Stimulated activated CD4-positive, alpha-beta T cell treated with anti-CD3 and anti-CD28 coated beads, Interleukin-15, amount 100 ng/mL, for 24 hours (primary cell): ENCODE measurements around the gene NRG2.
A peak's percentile ranks its signal among the peaks of the same experiment; 100 is the strongest.

ENCODE experiments used
- DNase-seq: peaks from one replicate; pipeline ENCODE4 v3.0.0-alpha.2; 2020

The NRG2 gene

DNA sequence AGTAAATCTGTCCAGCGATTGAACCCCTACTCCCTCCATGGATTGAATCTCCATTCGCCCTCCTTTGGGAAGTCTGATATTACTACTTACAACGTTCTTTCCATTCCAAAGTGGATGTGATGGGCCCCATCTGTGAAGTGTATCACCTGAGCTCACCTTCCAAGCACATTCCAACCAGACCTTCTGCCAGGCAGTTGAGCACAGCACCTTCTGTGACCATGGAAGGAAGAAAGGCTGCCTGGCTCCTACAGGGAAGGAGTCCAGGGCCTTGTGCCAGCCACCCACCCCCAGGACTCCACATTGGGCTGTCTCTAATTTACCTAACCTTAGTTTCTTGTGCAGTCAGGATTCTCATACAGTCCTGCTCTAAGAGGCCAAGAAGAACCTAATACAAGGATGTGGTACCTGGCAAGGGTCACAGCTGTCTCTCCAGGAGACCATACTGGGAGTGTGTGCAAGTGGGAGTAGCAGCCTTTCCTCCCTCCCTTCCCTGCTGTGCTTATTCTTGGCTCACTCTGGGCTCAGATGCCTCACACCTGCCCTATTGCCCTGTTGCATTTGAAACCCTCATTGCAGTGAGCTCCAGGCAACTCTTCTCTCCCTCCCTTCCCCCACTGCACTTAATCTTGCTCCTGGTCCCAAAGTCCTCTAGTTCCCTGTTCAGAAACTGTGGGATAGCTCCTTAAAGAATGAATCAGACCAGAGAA lies 116.1 kb downstream of the NRG2 start:
- no peak for DNase-seq

DNA sequence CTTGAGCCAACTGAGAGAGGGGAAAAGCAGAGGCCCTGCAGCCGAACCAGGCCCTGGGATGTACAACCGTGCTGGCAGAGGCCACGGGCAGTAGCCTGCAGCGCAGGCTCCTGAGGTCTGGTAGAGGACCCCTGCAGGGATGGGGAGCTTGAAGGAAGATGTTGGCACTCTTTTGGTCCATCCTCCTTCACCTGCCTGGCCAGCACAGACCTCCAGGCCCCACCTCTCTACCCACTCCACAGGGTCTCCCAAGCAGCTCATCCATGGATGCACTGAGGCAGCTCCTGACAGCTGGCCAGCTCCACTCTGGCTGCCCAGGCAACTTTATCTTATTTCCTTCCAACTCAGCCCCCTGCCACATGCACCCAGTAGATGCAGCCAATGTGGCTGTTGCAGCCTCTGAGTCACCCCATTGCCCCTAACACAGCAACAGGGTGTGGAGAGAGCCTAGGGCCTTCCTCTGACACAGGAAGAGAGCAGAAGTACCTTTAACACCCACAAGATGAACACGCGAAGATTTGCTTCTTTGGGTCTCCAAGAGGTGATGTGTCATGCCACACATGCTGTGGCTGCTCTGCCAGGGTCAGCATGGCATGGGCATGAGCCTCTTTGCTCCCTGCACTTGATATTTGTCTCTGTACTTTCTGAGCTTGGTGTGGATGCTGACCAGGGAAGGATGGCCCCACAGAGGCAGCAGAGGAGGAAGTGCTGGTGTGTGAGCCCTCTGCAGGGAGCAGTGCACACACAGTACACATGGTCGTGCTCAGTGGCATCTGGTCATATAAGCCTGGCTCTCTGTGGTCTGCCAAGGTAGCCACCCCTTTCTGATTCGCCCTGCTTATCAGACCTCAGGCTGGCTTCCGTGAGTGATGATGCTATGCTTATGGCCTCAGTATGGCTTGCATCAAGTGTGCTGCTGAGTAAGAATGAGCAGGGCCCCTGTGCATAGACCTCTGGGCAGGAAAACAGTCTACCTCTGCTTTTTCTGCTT lies 117.2 kb downstream of the NRG2 start:
- DNase-seq: no peak

DNA sequence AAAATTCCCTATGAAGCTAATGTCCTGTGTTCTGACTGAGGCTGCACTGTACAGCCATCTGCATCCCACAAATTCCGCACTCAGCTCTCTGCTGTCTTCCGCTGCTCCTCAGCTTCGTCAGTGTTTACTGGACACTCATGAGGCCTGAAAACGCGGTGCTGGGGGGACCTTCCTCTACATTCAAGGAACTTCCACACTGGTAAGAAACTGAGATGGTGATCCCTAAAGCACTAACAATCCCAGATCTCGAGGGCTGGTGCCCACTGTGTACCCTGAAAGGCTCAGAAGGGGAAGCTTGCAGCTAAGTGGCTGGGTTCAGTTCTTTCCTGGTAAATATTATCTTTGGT lies 117.9 kb downstream of the NRG2 start:
- DNase-seq: no peak

DNA sequence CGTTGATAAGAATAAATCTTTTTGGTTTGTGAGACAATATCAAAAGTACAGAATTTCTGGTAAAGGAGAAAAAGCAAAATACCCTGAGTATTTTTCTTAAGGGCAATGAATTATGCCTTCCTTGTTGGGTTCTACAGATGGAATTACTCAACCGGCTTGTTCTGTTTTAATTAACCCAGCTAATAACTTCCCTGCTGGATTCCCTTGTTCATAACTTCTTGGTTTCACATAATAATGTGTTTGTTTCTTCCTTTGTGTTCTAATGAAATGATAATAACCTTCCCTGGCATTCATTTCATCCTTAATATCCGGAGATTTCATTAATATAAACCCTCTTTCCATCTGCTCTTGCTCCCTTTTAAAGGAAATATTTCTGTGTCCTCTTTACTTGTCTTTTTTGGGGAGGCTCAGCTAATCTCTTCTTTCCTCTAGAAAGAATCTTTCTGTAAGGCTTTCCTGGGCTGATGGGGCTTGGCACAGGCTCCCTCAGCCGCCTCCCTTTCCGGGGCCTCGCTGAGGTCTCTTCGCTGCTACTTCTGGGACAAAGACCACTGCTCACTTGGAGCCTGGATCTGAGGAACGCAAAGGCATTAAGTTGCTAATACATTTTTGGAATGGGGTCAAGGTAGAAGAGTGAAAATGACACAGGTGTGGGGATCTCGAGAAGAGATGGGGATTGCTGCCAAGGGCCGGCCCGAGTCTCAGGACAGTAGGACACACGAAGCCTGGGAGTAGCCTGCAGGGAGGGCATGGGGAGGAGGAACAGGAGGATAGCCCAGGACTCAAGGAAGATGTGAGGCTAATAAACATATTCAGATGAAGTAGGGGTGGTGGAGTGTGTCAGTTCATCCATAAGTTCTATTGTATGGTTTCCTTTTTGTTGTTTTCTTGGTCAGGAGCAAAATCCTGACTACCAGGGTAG lies 118.5 kb downstream of the NRG2 start:
- DNase-seq: no peak

DNA sequence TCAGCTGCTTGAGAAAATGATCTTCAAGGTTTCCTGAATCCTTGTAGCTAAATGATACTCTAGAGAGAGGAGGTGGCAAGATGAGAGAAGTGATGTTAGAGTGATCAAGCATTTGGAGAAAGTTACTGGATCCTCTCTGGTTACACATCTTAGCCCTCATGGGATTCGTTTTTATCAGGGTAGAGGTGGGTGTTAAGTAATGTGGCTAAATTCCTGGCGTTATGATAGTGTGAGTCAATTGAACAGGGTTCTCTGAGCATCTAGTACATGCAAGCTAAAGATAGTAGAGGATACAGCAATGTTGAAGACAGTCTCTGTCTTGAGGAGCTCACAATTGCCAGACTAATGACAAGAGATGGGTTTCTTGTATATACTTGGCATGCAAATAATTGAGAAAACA lies 123.8 kb downstream of the NRG2 start:
- no peak for DNase-seq

DNA sequence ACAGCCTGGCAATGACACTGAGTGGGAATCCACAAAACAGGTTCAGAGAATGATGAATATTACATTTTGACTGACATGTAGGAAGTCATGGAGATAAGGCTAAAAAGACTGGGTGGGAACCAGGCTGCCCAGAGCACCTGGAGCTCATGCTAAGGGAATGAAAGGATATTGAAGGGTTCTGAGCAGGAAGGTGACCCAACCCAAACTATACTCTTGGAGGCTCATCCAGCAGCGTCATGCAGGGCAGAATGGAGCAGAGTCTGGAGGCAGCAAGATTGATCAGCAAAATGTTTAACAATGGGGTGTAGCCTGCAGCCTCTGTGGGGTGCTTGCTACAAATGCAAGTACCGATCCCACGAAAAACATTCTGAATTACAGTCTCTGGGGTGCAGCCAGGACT lies 127.3 kb downstream of the NRG2 start:
- DNase-seq: no peak

DNA sequence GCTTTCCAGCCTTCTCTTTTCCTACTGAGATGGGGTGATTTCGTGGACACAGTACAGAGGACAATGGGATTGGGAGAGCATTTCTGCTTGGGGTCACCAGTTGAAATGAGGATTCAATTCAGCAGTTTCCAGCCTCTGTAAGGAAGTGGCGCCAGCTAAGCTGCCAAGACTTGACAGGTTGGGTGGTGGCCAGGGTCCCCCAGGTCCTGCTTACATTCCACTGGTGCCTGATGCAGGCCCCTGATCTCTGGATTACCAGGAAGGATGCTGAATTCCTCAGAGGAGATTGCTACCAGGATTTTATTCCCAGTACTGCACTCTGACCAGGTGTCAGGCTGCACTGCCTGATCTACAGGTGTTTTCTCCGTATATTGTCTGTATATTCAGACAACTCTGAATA lies 127.8 kb downstream of the NRG2 start:
- DNase-seq: no peak

DNA sequence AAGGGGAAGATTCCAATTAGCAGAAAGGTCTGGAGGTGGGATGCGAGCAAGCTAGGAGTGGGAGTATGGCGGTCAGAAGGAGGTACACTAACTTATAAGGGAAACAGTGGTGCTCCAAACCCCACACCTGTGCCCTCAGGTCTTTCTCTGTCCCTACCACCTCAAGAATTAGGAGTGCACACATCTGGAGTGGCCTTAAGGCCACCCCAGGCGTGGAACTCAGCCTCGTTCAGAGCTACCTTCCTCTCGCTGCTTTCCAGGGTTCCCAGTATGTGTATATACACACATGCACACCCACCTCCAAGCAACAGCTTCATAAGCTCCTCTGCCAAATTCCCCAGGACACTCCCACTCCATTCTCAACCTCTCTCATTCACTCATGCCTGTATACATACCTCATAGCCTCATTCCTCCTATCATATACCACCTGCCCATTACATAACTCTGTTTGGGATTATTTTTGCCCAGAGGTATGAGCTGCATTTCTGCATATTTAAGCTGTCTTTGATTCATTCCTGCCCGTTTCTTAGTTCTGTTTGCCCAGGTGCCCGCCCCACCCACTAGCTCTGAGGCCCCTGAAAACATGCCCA lies 128.8 kb downstream of the NRG2 start:
- no peak for DNase-seq

DNA sequence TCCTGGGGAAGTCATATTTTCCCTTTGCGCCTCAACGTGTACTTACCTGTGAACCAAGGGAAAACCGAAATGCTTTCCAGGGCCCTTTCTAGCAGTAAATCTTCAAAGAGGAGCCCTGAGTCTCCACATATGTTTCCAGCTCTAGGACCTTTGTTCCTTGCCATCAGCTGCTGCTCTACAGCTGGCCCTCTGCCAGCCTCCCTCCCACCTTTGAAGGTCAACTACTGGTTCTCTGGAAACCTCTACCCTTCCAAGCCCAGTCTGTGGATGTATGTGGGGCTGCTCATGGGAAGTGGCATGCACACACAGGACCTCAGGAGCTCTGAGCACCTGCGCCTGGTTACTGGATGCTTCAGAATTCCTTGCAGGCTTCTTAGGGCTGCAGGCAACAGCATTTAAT lies 130.3 kb downstream of the NRG2 start:
- DNase-seq: no peak

DNA sequence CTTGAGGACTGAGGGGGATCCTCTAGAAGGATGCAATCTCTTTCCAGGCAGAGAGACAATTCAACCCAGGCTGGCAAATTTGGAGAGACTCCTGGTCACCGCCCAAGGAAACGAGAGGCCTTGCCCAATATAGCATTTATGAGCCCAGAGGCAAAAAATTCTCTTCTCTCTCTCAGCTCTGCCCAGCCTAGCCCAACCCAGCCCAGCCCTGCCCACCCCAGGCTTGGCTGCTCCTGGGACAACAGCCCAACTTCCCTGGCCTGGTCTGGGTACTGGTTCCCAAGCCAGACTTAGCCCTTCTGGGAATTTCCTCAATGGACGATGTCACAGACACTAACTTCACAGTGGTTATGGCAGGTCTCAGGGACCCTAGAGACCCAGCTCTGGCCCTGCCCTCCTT lies 130.9 kb downstream of the NRG2 start:
- no peak for DNase-seq

DNA sequence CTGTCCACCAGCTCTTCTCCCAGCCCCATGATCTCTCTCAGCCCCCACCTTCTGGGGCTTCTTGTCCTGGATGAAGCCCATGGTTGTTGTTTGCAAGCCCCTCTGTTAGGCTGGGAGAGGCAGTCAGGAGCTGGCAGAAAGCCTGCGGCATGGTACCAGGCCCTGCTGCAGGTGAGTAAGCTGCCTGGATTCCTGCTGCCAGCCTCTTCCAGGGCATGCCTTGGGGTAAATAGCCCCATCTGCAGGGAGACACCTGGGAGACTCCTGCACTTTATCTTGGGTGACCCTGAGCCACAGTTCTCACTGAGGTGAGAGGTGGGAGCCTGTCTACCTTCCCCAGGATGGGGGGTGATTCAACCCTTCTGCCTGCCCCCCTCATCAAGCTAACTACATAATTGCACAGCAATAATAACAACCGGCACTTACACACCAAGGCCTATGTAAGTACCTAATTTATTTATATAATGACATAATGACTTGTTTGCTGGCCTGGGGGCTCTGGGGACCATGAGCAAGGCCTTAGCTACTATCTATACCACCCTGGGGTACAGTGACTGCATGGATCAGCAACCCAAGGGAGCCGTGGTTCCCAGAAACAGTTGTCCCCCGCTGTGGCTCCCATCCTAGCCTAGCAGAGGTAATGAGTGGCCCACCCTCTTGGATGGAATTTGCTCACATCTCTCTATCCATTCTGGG lies 131.5 kb downstream of the NRG2 start:
- DNase-seq: no peak

DNA sequence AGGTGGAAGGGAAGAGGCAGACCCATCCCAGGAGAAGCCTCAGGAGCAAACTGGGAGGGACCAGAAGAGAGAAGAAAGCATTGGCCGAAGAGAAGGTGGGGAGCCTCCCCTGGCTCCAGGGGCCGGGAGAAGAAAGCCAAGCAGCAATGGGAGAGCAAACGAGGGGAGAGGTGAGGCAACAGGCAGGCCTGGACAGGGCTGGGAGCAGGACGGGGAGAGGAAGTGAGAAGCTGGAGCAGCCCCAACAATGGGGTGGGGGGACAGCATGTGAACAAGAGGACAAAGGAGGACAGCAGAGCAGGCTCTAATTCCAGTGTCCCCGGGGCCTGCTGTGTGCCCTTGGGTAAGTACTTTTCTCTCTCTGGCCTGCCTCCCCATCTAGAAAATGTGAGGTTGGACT lies 132.2 kb downstream of the NRG2 start:
- no peak for DNase-seq

DNA sequence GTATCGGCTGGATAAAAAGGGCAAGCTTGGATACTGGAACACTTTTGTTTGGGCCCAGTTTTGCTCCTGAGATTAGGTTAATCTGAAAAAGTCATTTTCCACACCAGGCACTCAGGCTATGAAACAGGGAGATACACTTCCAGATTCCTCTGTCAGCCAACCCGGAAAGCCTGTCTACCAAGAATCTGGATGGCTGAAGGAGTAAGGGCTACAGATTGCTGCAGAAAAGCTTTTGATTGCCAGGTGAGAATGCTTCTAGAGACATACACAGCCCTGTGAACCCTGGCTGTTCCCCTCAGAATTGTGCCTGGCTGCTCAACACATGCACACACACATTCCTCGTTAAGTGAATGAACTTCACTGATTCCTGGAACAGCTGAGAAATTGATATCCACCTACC lies 133.1 kb downstream of the NRG2 start:
- no peak for DNase-seq

DNA sequence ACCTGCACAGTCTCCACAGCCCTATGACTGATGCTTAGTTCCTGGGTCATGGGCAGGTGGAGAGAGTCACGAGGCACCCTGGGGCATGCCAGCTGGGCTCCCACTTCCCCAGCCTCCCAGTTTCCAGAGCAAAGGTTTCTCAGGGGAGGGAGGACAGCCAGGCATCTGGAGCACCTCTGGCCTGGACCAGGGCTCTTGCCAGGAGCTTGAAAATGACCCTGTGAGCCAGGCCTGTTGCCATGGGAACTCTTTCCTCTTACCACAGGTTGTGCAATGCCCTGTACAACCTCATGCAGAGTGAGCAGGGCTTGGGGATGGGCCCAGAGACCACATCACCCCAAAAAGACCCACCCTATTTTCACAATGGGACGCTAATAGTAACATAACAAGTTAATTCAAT lies 134.3 kb downstream of the NRG2 start:
- no peak for DNase-seq

DNA sequence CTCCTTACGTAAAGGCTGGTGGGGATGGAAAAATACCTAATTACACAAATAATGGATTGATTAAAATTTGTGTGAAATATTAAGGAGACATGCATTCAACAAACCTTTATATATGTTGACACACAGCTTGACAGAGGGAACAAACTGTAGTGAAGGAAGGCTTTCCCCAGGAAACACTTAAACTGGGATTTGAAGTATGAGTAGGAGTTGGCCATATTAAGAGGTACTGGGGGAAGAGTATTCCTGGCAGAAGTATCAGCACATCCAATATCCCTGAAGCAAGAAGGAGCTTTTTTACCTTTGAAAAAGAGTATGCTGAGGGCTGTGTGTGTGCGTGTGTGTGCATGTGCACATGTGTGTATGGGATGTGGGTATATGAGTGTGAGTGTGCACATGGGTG lies 136.4 kb downstream of the NRG2 start:
- DNase-seq: no peak

DNA sequence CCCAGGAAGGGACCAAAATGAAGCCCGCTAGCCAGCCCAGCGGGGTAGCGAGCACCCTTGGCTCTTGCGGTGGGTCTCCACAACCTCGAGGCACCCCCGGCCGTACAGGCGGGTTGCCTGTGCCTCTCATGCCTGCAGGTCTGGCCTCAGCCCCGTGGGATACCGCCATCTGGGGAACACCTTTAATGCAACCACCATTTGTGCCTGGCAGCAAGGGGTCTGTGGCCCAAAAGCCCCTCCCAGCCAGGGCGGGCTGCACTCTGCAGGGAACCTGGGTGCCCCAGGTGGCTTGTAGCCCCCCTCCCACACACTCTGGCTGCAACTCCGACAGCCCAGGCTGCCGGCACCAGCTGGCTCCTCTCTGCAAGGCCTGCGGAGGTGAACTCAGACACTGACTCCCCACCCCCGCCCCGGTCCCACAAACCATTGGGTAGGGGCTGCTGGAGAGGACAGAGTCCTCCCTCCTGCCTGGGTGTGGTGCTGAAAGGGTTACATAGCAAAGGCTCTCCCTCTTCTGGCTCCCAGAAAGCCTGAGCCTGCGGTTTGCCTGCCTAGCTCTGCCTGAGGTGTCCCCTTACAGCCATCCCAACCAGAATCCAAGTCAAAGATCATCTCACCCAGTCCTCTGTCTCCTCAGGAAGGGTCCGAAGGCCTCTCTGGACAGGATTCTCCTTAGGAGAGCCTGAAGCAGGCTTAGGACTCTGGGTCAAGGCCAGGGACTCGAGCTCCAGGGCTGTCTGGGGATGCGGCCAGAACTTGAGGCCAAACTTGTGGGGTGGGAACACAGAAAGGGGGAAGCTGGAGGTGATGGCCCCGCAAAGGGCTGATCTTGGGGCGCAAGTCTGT lies 138.1 kb downstream of the NRG2 start:
- DNase-seq: no peak

DNA sequence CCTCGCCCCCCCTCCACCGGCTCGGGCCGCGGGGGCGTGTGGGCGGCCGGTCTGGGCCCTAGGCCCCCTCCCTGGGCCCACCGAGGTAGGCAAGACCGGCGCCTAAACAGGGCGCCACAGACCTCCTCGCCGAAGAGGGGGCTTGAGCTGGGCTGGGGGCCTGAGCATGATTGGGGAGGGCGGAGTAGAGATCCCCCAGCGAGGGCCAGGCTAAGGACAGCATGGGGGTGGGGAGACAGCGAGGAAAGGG lies 138.6 kb downstream of the NRG2 start:
- no peak for DNase-seq

DNA sequence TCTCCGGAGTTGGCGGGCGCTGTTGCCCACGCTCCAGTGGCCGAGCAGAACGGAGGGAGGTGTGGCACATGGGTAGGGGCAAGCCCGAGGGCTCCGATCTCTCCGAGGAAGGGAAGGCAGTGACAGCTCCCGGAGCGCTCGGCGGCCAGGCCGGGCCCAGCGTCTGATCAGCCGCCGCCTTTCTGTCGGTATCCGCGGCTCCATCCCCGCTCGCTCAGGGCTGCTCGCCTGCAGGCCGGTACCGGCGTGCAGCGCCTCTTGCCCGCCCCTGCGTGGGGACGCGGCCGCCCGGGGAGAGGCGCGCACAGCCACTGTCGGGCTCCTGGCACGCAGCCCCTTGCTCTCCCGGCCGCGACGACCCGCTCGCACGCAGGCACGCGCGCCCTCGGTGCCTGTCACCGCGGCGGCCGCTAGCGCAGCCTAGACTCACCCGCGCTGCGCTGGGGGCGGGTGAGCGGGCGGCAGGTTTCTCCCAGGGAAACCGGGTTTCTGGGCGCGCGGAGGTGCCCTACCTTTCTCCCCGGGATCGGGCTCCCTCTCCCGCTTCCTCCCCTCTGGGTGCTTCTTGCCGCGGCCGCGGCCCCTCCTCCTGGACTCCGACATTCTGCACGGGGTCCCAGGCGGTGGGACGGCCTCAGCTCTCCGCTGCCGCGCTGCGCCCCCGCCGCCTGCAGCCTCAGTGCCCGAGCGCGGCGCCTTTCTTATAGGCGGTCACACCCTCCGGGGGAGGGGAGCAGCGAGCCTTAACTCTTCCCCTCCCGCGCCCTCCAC lies 139.1 kb downstream of the NRG2 start:
- DNase-seq: peak; percentile 34

DNA sequence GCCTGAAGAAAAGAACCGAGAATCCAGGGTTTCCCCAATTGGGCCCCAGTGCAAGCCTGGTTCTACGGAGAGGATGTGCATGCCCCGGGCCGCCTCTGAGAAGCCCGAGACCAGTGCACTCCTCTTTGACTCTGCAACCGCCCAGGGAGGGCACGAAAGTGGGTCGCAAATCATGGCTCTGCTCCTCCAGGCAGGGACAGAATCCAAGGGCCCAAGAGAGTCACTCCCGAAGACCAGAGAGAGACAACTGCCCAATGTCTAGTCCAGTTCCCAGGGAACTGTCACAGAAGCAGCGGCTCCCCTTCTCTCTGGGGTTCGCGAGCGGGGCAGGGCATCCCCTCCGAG lies 139.7 kb downstream of the NRG2 start:
- no peak for DNase-seq

DNA sequence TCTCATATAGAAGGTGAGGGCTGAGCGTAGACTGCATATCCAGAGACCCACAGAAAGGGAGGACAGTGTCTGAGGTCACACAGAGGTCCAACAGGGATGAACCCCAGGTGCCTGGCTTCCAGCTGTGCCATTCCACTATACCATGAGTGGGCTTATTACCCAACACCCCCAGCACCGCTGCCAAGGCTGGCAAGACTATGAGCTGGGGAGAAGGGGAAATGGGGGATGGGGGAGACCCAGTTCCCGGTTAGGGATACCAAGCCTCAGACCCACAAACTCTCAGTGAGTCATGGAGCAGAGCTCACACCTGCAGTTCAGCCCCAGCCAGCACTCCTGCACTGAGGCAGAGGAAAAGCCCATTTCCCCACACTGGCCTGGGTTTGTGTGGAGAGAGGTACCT lies 141.1 kb downstream of the NRG2 start:
- no peak for DNase-seq

DNA sequence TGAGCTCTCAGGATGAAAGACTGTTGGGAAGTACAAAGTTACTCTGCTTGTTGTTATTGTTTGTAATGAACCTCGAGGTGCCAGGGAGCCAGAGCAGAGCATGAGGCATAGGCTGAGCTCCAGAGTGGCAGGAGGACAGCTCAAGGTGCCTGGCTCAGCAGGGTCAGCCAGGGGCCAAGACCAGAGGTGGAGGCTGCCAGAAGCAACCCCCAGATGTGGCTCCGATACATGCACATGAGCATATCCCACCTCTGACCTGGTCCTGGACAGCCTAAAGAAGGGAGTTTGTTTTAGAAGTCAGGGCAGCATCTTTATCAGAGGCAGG lies 141.9 kb downstream of the NRG2 start:
- DNase-seq: no peak
